IMR-90 (cell line): Measurements from ENCODE around the gene EPS15. TPM values are rescaled to one million over a fixed set of nuclear protein-coding genes. Genes with fewer than 3 reads are reported as not detected.

ENCODE experiments used
- ATAC-seq: fragments of 200-7000 bp; cut with Tn5 transposase; 2 replicates; pipeline ENCODE4 v1.9.1; 2020; ENCODE audit warnings: low read depth, mild to moderate bottlenecking, moderate library complexity
- BruUV-seq: library from RNA; stranded (reverse); fragments of 400-500 nt; replicated peaks from 2 replicates; lab custom pipeline; 2021; lab: Mats Ljungman, UMichigan
- CTCF ChIA-PET: fragments of 300-600 bp; formaldehyde crosslinking; extraction: SDS; loops from one replicate; lab custom pipeline; 2021; ENCODE audit warnings: antibody characterized with exemption; lab: Yijun Ruan, JAX
- POLR2A ChIA-PET: fragments of 300-600 bp; sonication (Branson Sonifier 250); formaldehyde crosslinking; loops from one replicate; lab custom pipeline; 2022; ENCODE audit warnings: antibody characterized with exemption; ENCODE audit not compliant: unreplicated experiment; lab: Charles Lee
- DNase-seq: peaks from one replicate; pipeline ENCODE4 v3.0.0; 2013
- H2AFZ ChIP-seq: replicated peaks from 2 replicates; pipeline ENCODE3; 2013; ENCODE audit warnings: low read length, mild to moderate bottlenecking; ENCODE audit not compliant: poor library complexity
- H2AK5ac ChIP-seq: 2 replicates; pipeline ENCODE4 v1.6.1; 2013; ENCODE audit warnings: low read depth, low read length, inconsistent platforms
- H2AK9ac ChIP-seq: replicated peaks from 2 replicates; pipeline ENCODE3; 2013; ENCODE audit warnings: mild to moderate bottlenecking, low read depth, low read length, moderate library complexity; ENCODE audit not compliant: poor library complexity
- H2BK120ac ChIP-seq: 2 replicates; pipeline ENCODE4 v1.6.1; 2013; ENCODE audit warnings: low read depth, low read length, inconsistent platforms
- H2BK15ac ChIP-seq: 3 replicates; pipeline ENCODE4 v1.6.1; 2013; ENCODE audit warnings: low read depth, low read length, inconsistent platforms
- H2BK20ac ChIP-seq: 2 replicates; pipeline ENCODE4 v1.6.1; 2013; ENCODE audit warnings: low read depth, mild to moderate bottlenecking, inconsistent platforms, low read length, moderate library complexity
- H2BK5ac ChIP-seq: 2 replicates; pipeline ENCODE4 v1.6.1; 2013; ENCODE audit warnings: mild to moderate bottlenecking, low read depth, low read length, inconsistent platforms; ENCODE audit not compliant: poor library complexity, severe bottlenecking
- H3K14ac ChIP-seq: replicated peaks from 2 replicates; pipeline ENCODE4 v1.6.1; 2013; ENCODE audit warnings: low read depth, low read length, inconsistent platforms
- H3K18ac ChIP-seq: 2 replicates; pipeline ENCODE4 v1.6.1; 2013; ENCODE audit warnings: low read depth, low read length, control low read depth
- H3K23ac ChIP-seq: 2 replicates; pipeline ENCODE4 v1.6.1; 2013; ENCODE audit warnings: low read depth, low read length, inconsistent platforms
- H3K27ac ChIP-seq: 2 replicates; pipeline ENCODE4 v1.5.1; 2013; ENCODE audit warnings: mild to moderate bottlenecking, control low read depth, low read length; ENCODE audit not compliant: insufficient read depth
- H3K27me3 ChIP-seq: 2 replicates; pipeline ENCODE4 v1.6.1; 2013; ENCODE audit warnings: low read length; ENCODE audit not compliant: control insufficient read depth, insufficient read depth
- H3K36me3 ChIP-seq: 2 replicates; pipeline ENCODE4 v1.6.1; 2013; ENCODE audit warnings: low read length, mixed read lengths; ENCODE audit not compliant: control insufficient read depth, insufficient read depth
- H3K4ac ChIP-seq: 2 replicates; pipeline ENCODE4 v1.6.1; 2013; ENCODE audit warnings: low read depth, low read length, inconsistent platforms
- H3K4me1 ChIP-seq: 2 replicates; pipeline ENCODE4 v1.6.1; 2013; ENCODE audit warnings: low read length, mixed read lengths; ENCODE audit not compliant: control insufficient read depth, insufficient read depth
- H3K4me2 ChIP-seq: 2 replicates; pipeline ENCODE4 v1.6.1; 2013; ENCODE audit warnings: low read depth, mild to moderate bottlenecking, control low read depth, low read length, moderate library complexity
- H3K4me3 ChIP-seq: 2 replicates; pipeline ENCODE4 v1.5.1; 2013; ENCODE audit warnings: low read depth, mild to moderate bottlenecking, control low read depth, low read length, moderate library complexity; ENCODE audit not compliant: insufficient read depth
- H3K56ac ChIP-seq: 2 replicates; pipeline ENCODE4 v1.6.1; 2013; ENCODE audit warnings: low read length, inconsistent platforms; ENCODE audit not compliant: insufficient read depth; ENCODE audit errors: extremely low read depth
- H3K79me1 ChIP-seq, 2 experiments: 2 replicates each; pipeline ENCODE4 v1.6.1; 2013; ENCODE audit warnings: low read length in 2 of 2, inconsistent platforms in 1 of 2, low read depth in 1 of 2
- H3K9ac ChIP-seq: 2 replicates; pipeline ENCODE4 v1.6.1; 2013; ENCODE audit warnings: low read depth, low read length, control low read depth
- H3K9me1 ChIP-seq: 2 replicates; pipeline ENCODE4 v1.6.1; 2013; ENCODE audit warnings: low read length, inconsistent platforms; ENCODE audit not compliant: insufficient read depth
- H3K9me3 ChIP-seq: 2 replicates; pipeline ENCODE4 v1.6.1; 2013; ENCODE audit warnings: low read length; ENCODE audit not compliant: control insufficient read depth, insufficient read depth
- H4K20me1 ChIP-seq: 2 replicates; pipeline ENCODE4 v1.6.1; 2013; ENCODE audit warnings: low read length, inconsistent platforms; ENCODE audit not compliant: insufficient read depth
- H4K5ac ChIP-seq: 2 replicates; pipeline ENCODE4 v1.6.1; 2013; ENCODE audit warnings: mild to moderate bottlenecking, low read depth, low read length, control low read depth
- H4K8ac ChIP-seq, 2 experiments: 2 replicates each; pipeline ENCODE4 v1.6.1; 2013; ENCODE audit warnings: low read depth in 2 of 2, low read length in 2 of 2, control low read depth in 1 of 2, inconsistent platforms in 1 of 2
- H4K91ac ChIP-seq: 2 replicates; pipeline ENCODE4 v1.6.1; 2013; ENCODE audit warnings: low read depth, low read length, inconsistent platforms; ENCODE audit not compliant: insufficient read depth
- BHLHE40 ChIP-seq: fragments of 150-350 bp; IDR thresholded peaks from 2 replicates; pipeline ENCODE4 v1.6.1; 2016; ENCODE audit warnings: mild to moderate bottlenecking, low read depth, low read length
- CEBPB ChIP-seq: IDR thresholded peaks from 2 replicates; pipeline ENCODE4 v1.6.1; 2012; ENCODE audit warnings: low read depth, low read length, improper control_type of control experiment
- CHD1 ChIP-seq: IDR thresholded peaks from 2 replicates; pipeline ENCODE4 v1.6.1; 2012; ENCODE audit warnings: low read depth, low read length, improper control_type of control experiment
- CTCF ChIP-seq: conservative IDR thresholded peaks from 2 replicates; pipeline ENCODE4 v1.5.1; 2012; ENCODE audit warnings: mild to moderate bottlenecking, low read depth, low read length, improper control_type of control experiment
- ELK1 ChIP-seq: fragments of 150-350 bp; IDR thresholded peaks from 2 replicates; pipeline ENCODE4 v1.6.1; 2016; ENCODE audit warnings: low read depth, mild to moderate bottlenecking, low read length, moderate library complexity, borderline replicate concordance
- FOS ChIP-seq: fragments of 150-350 bp; IDR thresholded peaks from 2 replicates; pipeline ENCODE4 v1.6.1; 2016; ENCODE audit warnings: low read depth, low read length
- MAFK ChIP-seq: IDR thresholded peaks from 2 replicates; pipeline ENCODE4 v1.6.1; 2012; ENCODE audit warnings: low read depth, low read length, improper control_type of control experiment
- MAZ ChIP-seq: IDR thresholded peaks from 2 replicates; pipeline ENCODE4 v1.6.1; 2012; ENCODE audit warnings: low read depth, mild to moderate bottlenecking, low read length, improper control_type of control experiment, moderate library complexity, borderline replicate concordance
- MXI1 ChIP-seq: IDR thresholded peaks from 2 replicates; pipeline ENCODE4 v1.6.1; 2012; ENCODE audit warnings: low read depth, mild to moderate bottlenecking, low read length, moderate library complexity, borderline replicate concordance
- NFE2L2 ChIP-seq: fragments of 150-350 bp; IDR thresholded peaks from 2 replicates; pipeline ENCODE4 v1.6.1; 2016; ENCODE audit warnings: low read depth, mild to moderate bottlenecking, low read length
- POLR2A ChIP-seq: IDR thresholded peaks from 2 replicates; pipeline ENCODE4 v1.6.1; 2012; ENCODE audit warnings: mild to moderate bottlenecking, low read depth, low read length
- RAD21 ChIP-seq: IDR thresholded peaks from 2 replicates; pipeline ENCODE4 v1.6.1; 2012; ENCODE audit warnings: low read length, improper control_type of control experiment
- RCOR1 ChIP-seq: IDR thresholded peaks from 2 replicates; pipeline ENCODE4 v1.6.1; 2012; ENCODE audit warnings: mild to moderate bottlenecking, low read length, improper control_type of control experiment; ENCODE audit not compliant: insufficient replicate concordance
- RFX5 ChIP-seq: IDR thresholded peaks from 2 replicates; pipeline ENCODE4 v1.8.0; 2012; ENCODE audit warnings: low read depth, mild to moderate bottlenecking, low read length, moderate library complexity
- SMC3 ChIP-seq: fragments of 150-350 bp; IDR thresholded peaks from 2 replicates; pipeline ENCODE4 v1.6.1; 2016; ENCODE audit warnings: low read depth, mild to moderate bottlenecking, antibody characterized with exemption, low read length, moderate library complexity
- USF2 ChIP-seq: fragments of 150-350 bp; IDR thresholded peaks from 2 replicates; pipeline ENCODE4 v1.6.1; 2017; ENCODE audit warnings: mild to moderate bottlenecking, antibody characterized with exemption, low read length, low read depth
- WGBS, 2 experiments: methylation state at CpG; one replicate each; pipeline versions ENCODE4 v1.1.5 to v1.1.7; 2013; ENCODE audit warnings: missing lambda C conversion rate in 2 of 2; ENCODE audit not compliant: insufficient read length in 1 of 2; ENCODE audit errors: extremely low coverage in 2 of 2; 5-methylcytosine and 5-hydroxymethylcytosine counted together
- dilution Hi-C: fragments of 300-500 bp; cut with HindIII; formaldehyde crosslinking; loops from one replicate; pipeline ENCODE4 v1.14.3; 2018; ENCODE audit warnings: low sequenced_read_pairs; ENCODE audit not compliant: unreplicated experiment
- in situ Hi-C: fragments of 300-500 bp; cut with MboI; formaldehyde crosslinking; loops from 3 replicates; pipeline ENCODE4 v1.14.3; 2019; ENCODE audit warnings: low sequenced_read_pairs, inconsistent platforms, mixed read lengths
- intact Hi-C: fragments of 100-400 bp; cut with micrococcal nuclease; formaldehyde crosslinking; loops from 2 replicates; pipeline ENCODE4 v1.10.0; 2022
- polyA plus RNA-seq, 3 experiments: library from polyadenylated mRNA; depleted of rRNA; stranded (reverse); fragments of >200 nt; gene quantifications; 2 replicates each; pipeline ENCODE4 v1.2.3, GENCODE V29; 2012; ENCODE audit warnings: low replicate concordance in 1 of 3
- total RNA-seq: library from RNA; depleted of rRNA; stranded (reverse); fragments of >200 nt; gene quantifications from 2 replicates; pipeline ENCODE4 v1.2.3, GENCODE V29; 2012

EPS15 gene
- total and polyA plus RNA-seq, 2 of the 4 experiments (the other 2 are of a cell fraction): 17.6 to 38.0 TPM

- H3K4me2 ChIP-seq: no peak overlapping the region
- dilution Hi-C loops: no loop called here
- peak; percentile 36 for ATAC-seq
Measured at GRCh38 chr1:51313268-51313852, 205.7 kb downstream of the EPS15 start.

More at GRCh38 chr1:51313268-51313852, 205.7 kb downstream of the EPS15 start:
- Histone ChIP-seq H3K23ac (no peak overlapping the region), H3K14ac (no peak overlapping the region), H3K4me3 (no peak overlapping the region), H3K36me3 (no peaks in the 10 kb centered on the region), H4K20me1 (no peaks in the 10 kb centered on the region), H2BK20ac (no peak overlapping the region), H4K91ac (peak overlapping the region; percentile 14; the same call in 1 of the 2 replicates), H2AFZ (peak overlapping the region; percentile 34), H2BK15ac (no peak overlapping the region; the same call in 2 of the 3 replicates), H4K8ac (peak overlapping the region; percentile 32 to 43; a peak in 2 of 4 replicates), H3K79me1 (no peaks in the 10 kb centered on the region), H3K9ac (no peak overlapping the region), H3K9me3 (no peaks in the 10 kb centered on the region), H4K5ac (no peak overlapping the region; the same call in 1 of the 2 replicates), H3K27ac (no peak overlapping the region), H2AK5ac (peak overlapping the region; percentile 60; the same call in 1 of the 2 replicates), H3K56ac (no peak overlapping the region), H2BK120ac (no peak overlapping the region; the same call in 1 of the 2 replicates), H3K27me3 (no peaks in the 10 kb centered on the region), H3K4ac (0 out of 2 replicates have a peak overlapping the region, but pooled peaks have one; percentile 18), H3K4me1 (peaks cover 10% of the 10 kb centered on the region), H3K18ac (no peak overlapping the region), H3K9me1 (peaks cover 16% of the 10 kb centered on the region), H2BK5ac (no peak overlapping the region), H2AK9ac (no peak overlapping the region)
- no peak for DNase-seq
- CTCF ChIA-PET: no interaction called here
- intact Hi-C loops (no loop called here), in situ Hi-C loops (no loop called here)
- no TSS peak for BruUV-seq
- 71% methylated on average over 1 of the region's 5 CpGs; no CpG with 5 or more reads in 1 of the 2 experiments for WGBS, 2 experiments
- no peak for TF ChIP-seq CEBPB
- TF ChIP-seq CTCF: no peak
- TF ChIP-seq MAFK: no peak
- TF ChIP-seq BHLHE40: no peak
- TF ChIP-seq FOS: no peak
- no peak for TF ChIP-seq NFE2L2
- no peak for TF ChIP-seq RCOR1
- TF ChIP-seq MXI1: no peak
- TF ChIP-seq RAD21: no peak
- TF ChIP-seq CHD1: no peak
- no peak for TF ChIP-seq USF2
- no peak for TF ChIP-seq MAZ
- TF ChIP-seq RFX5: no peak
- no peak for TF ChIP-seq ELK1
- TF ChIP-seq POLR2A: no peak
- TF ChIP-seq SMC3: no peak
- POLR2A ChIA-PET: no interaction called here
